ENCODE results near the gene C14orf39.

DNA sequence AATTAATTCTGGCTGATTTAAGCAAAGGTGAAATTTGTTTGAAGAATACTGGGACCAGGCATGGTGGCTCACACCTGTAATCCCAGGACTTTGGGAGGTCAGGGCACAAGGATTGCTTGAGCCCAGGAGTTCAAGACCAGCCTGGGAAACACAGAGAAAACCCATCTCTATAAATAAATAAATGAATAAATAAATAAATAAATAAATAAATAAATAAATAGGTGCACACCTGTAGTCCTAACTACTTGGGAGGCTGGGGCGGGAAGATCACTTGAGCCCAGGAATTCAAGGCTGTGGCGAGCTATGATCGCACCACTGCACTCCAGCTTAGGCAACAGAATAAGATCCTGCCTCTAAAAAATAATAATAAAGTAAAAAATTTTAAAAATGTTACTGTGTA, 4.4 kb upstream of the C14orf39 start:
- TF ChIP-seq, protein P1, sequence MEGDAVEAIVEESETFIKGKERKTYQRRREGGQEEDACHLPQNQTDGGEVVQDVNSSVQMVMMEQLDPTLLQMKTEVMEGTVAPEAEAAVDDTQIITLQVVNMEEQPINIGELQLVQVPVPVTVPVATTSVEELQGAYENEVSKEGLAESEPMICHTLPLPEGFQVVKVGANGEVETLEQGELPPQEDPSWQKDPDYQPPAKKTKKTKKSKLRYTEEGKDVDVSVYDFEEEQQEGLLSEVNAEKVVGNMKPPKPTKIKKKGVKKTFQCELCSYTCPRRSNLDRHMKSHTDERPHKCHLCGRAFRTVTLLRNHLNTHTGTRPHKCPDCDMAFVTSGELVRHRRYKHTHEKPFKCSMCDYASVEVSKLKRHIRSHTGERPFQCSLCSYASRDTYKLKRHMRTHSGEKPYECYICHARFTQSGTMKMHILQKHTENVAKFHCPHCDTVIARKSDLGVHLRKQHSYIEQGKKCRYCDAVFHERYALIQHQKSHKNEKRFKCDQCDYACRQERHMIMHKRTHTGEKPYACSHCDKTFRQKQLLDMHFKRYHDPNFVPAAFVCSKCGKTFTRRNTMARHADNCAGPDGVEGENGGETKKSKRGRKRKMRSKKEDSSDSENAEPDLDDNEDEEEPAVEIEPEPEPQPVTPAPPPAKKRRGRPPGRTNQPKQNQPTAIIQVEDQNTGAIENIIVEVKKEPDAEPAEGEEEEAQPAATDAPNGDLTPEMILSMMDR (IDR thresholded peaks at IDR 0.05), result no peak
- TF ChIP-seq POLR2A (IDR thresholded peaks at IDR 0.05), result no peak
